NCI-H2029 treated with DMSO at 0.1 percent for 48 hours (cell line): Measurements from ENCODE around the gene POTEB.
"Not testable (repeated sequence)": the region's sequence is repeated elsewhere in the genome, so short reads cannot be mapped to it uniquely, and the experiment has no call there.

Experiments
- DNase-seq: peaks from one replicate; lab custom pipeline; 2025; lab: John Stamatoyannopoulos, UW

POTEB gene

DNA sequence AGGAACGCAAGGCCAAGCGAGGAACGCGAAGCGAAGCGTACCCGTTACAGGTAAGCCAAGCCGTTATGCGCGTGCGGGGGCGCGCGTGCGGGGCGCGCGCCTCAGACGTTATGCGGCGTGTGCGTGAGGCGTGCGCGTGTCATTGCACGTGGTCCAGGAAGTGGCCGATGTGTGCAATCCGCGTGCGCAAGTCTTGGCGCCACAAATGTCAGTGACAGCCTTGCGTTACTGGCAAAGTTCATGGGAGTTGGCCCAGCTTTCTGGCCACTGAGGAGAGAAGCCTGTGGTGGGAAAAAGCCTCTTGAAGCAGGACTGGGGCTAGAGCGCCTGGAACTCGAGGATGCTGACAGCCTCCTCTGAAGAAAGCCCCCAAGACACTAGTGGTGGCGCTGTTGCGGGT, at the start of gene POTEB:
Gene POTEB (minus strand): TSS at position 101 of the 400 bp plus-strand sequence. CDS start 489 bp downstream, outside the sequence.
- DNase-seq: not testable (repeated sequence)

DNA sequence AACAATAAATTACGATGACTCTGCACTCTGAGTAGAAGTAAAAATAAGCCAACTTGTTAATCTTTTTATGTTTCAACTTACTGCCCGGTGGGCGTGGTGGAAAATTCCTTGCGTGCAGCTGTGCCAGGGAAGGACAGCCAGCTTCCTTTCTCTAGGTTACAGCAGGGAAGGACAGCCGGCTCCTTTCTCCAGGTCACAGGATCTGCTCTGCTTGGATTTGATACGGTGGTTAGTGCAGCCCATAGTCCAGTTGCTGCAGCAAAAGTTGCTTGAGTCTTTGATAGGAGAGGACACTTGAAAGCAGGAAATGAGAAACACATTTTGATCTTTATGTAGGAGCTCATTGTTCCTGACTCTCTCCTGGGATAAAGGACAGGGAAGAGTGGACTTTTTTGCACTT, 13.4 kb upstream of the POTEB start:
- not testable (repeated sequence) for DNase-seq

DNA sequence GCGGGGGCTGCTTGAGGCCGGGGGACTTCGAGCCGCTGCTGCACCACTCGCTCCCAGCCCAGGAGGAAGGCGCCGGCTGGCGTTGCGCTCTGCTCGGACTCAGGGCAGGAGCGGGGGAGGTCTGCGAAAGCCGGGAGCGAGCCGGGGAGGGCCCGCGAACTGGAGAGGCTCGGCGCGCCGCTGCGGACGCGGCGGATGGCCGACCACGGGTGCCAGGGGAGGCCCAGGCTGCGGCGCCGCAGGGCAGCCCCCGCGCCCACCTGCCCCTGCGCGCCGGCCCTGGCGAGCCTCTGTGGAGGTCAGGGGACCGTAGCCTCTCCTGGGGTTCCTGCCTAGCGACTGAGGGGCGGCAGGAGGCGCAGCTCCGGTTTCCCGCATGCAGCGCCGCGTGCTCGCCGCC, 12.0 kb upstream of the POTEB start:
- DNase-seq: not testable (repeated sequence)

DNA sequence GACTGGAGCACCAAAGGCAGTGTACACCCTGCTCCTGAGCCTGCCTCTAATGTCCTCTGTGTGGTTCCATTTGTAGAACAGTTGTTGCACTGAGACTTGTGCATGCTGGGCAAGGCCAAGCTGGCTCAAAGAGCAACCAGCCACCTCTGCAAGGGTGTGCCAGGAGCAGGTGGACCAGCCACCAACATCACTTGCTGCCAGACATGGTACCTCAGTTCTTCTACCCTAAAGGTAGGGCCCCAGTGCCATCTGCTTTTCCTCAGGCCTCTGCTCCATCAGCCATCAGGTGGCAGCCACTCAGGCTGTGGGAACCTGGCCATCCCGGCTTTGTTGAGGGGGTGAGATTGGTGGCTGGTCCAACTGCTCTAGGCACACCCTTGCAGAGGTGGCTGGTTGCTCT, 38.7 kb downstream of the POTEB start:
- not testable (repeated sequence) for DNase-seq
